Measurements from ENCODE around the gene PKD2. TPM values are rescaled to one million over a fixed set of nuclear protein-coding genes. Genes with fewer than 3 reads are reported as not detected.
A peak's percentile ranks its signal among the peaks of the same experiment; 100 is the strongest.
"Not testable (repeated sequence)": the region's sequence is repeated elsewhere in the genome, so short reads cannot be mapped to it uniquely, and the experiment has no call there.

The PKD2 gene
- polyA plus RNA-seq, 1 donor: 31.2 TPM

- Histone ChIP-seq H3K27ac (ENCODE audit: low read length) (no peak overlapping the region), H3K36me3 (ENCODE audit: control insufficient read depth, insufficient read depth, low read length) (no peaks in the 10 kb centered on the region), H3K27me3 (ENCODE audit: control insufficient read depth, insufficient read depth, low read length) (no peaks in the 10 kb centered on the region), H3K9me3 (ENCODE audit: control insufficient read depth, low read depth, low read length) (peaks cover 6% of the 10 kb centered on the region), H3K4me3 (ENCODE audit: low read length) (no peak overlapping the region), H3K4me1 (ENCODE audit: control insufficient read depth, insufficient read depth, low read length) (no peaks in the 10 kb centered on the region)
- peak in 1 of 2 donors; percentile 26 for DNase-seq
- no CpG with 5 or more reads among the region's 1 CpG for WGBS (ENCODE audit: insufficient coverage, low lambda C conversion rate)
Observed at GRCh38 chr4:87985097-87985886, 22.1 kb upstream of the PKD2 start.

DNA sequence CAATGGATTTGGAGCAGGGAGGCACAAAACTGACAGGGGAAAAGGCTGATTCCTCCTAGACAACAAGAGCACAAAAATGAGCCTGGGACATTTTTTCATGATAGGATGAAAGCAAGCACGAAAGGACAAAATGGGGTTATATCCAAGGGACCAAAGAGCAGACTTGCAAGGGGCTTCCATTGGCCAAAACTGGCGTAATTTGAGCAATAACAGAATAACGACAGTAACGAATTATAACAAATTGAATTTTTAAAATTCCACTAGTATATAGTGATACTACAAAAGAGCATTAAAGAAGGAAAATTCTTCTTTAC lies 21.6 kb upstream of the PKD2 start:
- Histone ChIP-seq H3K27ac (ENCODE audit: low read length) (no peak overlapping the region), H3K4me3 (ENCODE audit: low read length) (no peak overlapping the region), H3K4me1 (ENCODE audit: control insufficient read depth, insufficient read depth, low read length) (no peaks in the 10 kb centered on the region), H3K27me3 (ENCODE audit: control insufficient read depth, insufficient read depth, low read length) (no peaks in the 10 kb centered on the region), H3K9me3 (ENCODE audit: control insufficient read depth, low read depth, low read length) (peaks cover 6% of the 10 kb centered on the region), H3K36me3 (ENCODE audit: control insufficient read depth, insufficient read depth, low read length) (no peaks in the 10 kb centered on the region)
- DNase-seq: no peak
- no CpG with 5 or more reads among the region's 4 CpGs for WGBS (ENCODE audit: insufficient coverage, low lambda C conversion rate)

GRCh38 chr4:87986508-87986907 lies 20.9 kb upstream of the PKD2 start:
- WGBS (ENCODE audit: insufficient coverage, low lambda C conversion rate): no CpG with 5 or more reads among the region's 9 CpGs
- H3K4me3 ChIP-seq (ENCODE audit: low read length): no peak overlapping the region
- no peaks in the 10 kb centered on the region for H3K27me3 ChIP-seq (ENCODE audit: control insufficient read depth, insufficient read depth, low read length)
- H3K27ac ChIP-seq (ENCODE audit: low read length): no peak overlapping the region
- no peak for DNase-seq
- H3K4me1 ChIP-seq (ENCODE audit: control insufficient read depth, insufficient read depth, low read length): no peaks in the 10 kb centered on the region
- no peaks in the 10 kb centered on the region for H3K36me3 ChIP-seq (ENCODE audit: control insufficient read depth, insufficient read depth, low read length)
- peaks cover 6% of the 10 kb centered on the region for H3K9me3 ChIP-seq (ENCODE audit: control insufficient read depth, low read depth, low read length)

- Histone ChIP-seq H3K4me3 (ENCODE audit: low read length) (no peak overlapping the region), H3K9me3 (ENCODE audit: control insufficient read depth, low read depth, low read length) (no peaks in the 10 kb centered on the region), H3K4me1 (ENCODE audit: control insufficient read depth, insufficient read depth, low read length) (no peaks in the 10 kb centered on the region), H3K27me3 (ENCODE audit: control insufficient read depth, insufficient read depth, low read length) (no peaks in the 10 kb centered on the region), H3K36me3 (ENCODE audit: control insufficient read depth, insufficient read depth, low read length) (no peaks in the 10 kb centered on the region), H3K27ac (ENCODE audit: low read length) (no peak overlapping the region)
- DNase-seq: no peak
- no CpG with 5 or more reads among the region's 4 CpGs for WGBS (ENCODE audit: insufficient coverage, low lambda C conversion rate)
Observed at GRCh38 chr4:87989765-87990164, 17.7 kb upstream of the PKD2 start.

DNA sequence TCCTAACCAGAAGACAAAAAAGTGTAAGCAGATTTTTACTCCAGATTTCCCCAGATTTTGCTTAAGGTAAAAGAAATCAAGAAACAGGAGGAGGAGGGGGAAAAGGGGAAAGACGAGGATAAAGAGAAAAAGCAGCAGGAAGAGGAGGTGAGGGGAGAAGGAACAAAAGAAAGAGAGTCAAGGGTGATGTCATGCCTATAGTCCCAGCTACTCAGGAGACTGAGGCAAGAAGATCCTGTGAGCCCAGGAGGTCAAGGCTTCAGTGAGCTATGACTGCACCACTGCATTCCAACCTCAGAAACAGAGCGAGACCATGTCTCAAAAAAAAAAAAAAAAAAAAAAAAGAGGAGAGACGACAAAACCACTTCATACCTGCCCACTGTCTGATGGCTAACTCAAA lies 12.0 kb upstream of the PKD2 start:
- no peaks in the 10 kb centered on the region for H3K9me3 ChIP-seq (ENCODE audit: control insufficient read depth, low read depth, low read length)
- no peak overlapping the region for H3K4me3 ChIP-seq (ENCODE audit: low read length)
- peaks cover 3% of the 10 kb centered on the region for H3K27me3 ChIP-seq (ENCODE audit: control insufficient read depth, insufficient read depth, low read length)
- no peak overlapping the region for H3K27ac ChIP-seq (ENCODE audit: low read length)
- 63% methylated on average over 1 of the region's 3 CpGs for WGBS (ENCODE audit: insufficient coverage, low lambda C conversion rate)
- H3K4me1 ChIP-seq (ENCODE audit: control insufficient read depth, insufficient read depth, low read length): no peaks in the 10 kb centered on the region
- DNase-seq: no peak
- H3K36me3 ChIP-seq (ENCODE audit: control insufficient read depth, insufficient read depth, low read length): no peaks in the 10 kb centered on the region

DNA sequence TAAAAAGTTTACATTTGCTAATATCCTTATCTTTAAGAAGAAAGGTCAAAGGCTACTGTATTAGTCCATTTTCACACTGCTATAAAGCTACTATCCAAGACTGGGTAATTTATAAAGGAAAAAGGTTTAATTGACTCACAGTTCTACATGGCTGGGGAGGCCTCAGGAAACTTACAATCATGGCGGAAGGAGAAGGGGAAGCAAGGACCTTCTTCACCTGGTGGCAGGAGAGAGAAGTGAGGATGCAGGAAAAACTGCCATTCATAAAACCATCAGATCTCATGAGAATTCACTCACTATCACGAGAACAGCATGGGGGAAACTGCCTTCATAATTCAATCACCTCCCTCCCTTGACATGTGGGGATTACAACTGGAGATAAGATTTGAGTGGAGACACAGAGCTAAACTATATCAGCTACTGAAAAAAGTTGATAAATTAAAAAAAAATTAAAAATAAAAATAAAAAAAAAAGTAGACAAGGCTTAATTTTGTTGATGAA lies 8.2 kb upstream of the PKD2 start:
- H3K4me1 ChIP-seq (ENCODE audit: control insufficient read depth, insufficient read depth, low read length); H3K36me3 ChIP-seq (ENCODE audit: control insufficient read depth, insufficient read depth, low read length); H3K4me3 ChIP-seq (ENCODE audit: low read length); H3K27me3 ChIP-seq (ENCODE audit: control insufficient read depth, insufficient read depth, low read length); H3K27ac ChIP-seq (ENCODE audit: low read length); DNase-seq; H3K9me3 ChIP-seq (ENCODE audit: control insufficient read depth, low read depth, low read length): not testable (repeated sequence)
- no CpG with 5 or more reads among the region's 2 CpGs for WGBS (ENCODE audit: insufficient coverage, low lambda C conversion rate)

DNA sequence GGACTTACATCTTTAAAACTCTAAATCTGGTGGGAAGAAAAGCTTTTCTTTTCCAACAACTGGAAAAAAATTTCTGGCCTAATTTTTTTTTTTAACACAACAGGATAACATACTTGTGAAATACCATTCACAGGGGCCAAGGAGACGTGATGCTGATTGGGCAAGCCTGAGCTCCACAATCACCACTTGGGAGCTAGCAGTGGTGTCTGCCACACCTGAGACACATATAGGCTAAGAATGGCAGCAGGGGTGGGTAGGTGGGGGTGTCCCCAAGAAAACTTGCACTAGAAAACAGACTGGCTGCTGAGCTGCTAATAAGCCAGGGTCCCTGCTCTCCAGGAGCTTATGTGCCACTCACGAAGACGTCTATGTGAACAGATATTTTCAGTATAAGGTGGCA lies 5.6 kb upstream of the PKD2 start:
- no peak for DNase-seq
- H3K27me3 ChIP-seq (ENCODE audit: control insufficient read depth, insufficient read depth, low read length): peaks cover 12% of the 10 kb centered on the region
- no CpG with 5 or more reads among the region's 3 CpGs for WGBS (ENCODE audit: insufficient coverage, low lambda C conversion rate)

DNA sequence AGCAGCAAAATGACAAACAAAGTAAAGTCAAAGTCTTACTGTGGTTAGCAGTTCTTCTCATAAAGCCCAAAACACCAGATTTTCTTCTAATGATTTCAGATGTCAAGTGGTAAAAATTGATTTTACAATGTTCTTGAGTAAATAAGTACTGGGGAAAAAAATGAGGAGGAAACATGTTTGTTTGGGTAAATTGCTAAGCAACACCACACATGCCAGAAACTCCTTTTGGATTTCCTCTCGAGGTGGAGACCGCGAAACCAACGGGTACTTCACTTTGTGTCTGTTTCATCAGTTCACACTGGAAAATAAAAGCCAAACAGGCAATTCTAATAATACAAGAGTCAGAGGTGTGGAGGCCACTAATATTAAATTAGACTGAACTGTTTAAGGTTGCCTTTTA lies 4.6 kb upstream of the PKD2 start:
- DNase-seq: no peak
- H3K4me1 ChIP-seq (ENCODE audit: control insufficient read depth, insufficient read depth, low read length): peaks cover 5% of the 10 kb centered on the region
- no peak overlapping the region for H3K27ac ChIP-seq (ENCODE audit: low read length)
- WGBS (ENCODE audit: insufficient coverage, low lambda C conversion rate): 40% methylated on average over 1 of the region's 4 CpGs
- H3K36me3 ChIP-seq (ENCODE audit: control insufficient read depth, insufficient read depth, low read length): no peaks in the 10 kb centered on the region
- H3K4me3 ChIP-seq (ENCODE audit: low read length): no peak overlapping the region
- peaks cover 10% of the 10 kb centered on the region for H3K27me3 ChIP-seq (ENCODE audit: control insufficient read depth, insufficient read depth, low read length)
- no peaks in the 10 kb centered on the region for H3K9me3 ChIP-seq (ENCODE audit: control insufficient read depth, low read depth, low read length)

More for the DNA sequence above, 5.6 kb upstream of the PKD2 start:
- Histone ChIP-seq H3K27ac (ENCODE audit: low read length) (no peak overlapping the region), H3K36me3 (ENCODE audit: control insufficient read depth, insufficient read depth, low read length) (no peaks in the 10 kb centered on the region), H3K4me1 (ENCODE audit: control insufficient read depth, insufficient read depth, low read length) (peaks cover 1% of the 10 kb centered on the region), H3K9me3 (ENCODE audit: control insufficient read depth, low read depth, low read length) (no peaks in the 10 kb centered on the region), H3K4me3 (ENCODE audit: low read length) (no peak overlapping the region)

DNA sequence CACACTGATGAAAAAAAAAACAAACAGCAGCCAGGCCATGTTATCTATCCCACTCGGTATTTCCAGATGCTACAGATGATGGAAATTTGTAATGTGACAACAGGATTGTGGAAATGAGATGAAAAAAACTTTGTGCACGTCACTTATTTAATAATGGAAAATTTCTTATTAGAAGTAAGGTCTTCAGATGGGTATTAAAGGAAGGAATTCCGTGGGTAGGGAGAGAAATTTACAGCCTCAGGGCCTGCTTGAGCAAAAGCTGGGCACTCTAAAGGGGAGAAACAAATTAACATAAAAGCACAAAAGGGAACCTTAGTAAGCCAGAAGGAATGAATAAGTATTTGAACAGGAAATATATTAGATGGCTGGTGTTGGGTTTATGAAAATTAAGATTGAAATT lies 4.2 kb upstream of the PKD2 start:
- DNase-seq: no peak
- WGBS (ENCODE audit: insufficient coverage, low lambda C conversion rate): 60% methylated on average over 1 of the region's 3 CpGs
- H3K4me1 ChIP-seq (ENCODE audit: control insufficient read depth, insufficient read depth, low read length): peaks cover 5% of the 10 kb centered on the region
- H3K36me3 ChIP-seq (ENCODE audit: control insufficient read depth, insufficient read depth, low read length): no peaks in the 10 kb centered on the region
- no peak overlapping the region for H3K4me3 ChIP-seq (ENCODE audit: low read length)
- no peaks in the 10 kb centered on the region for H3K9me3 ChIP-seq (ENCODE audit: control insufficient read depth, low read depth, low read length)
- no peak overlapping the region for H3K27ac ChIP-seq (ENCODE audit: low read length)
- H3K27me3 ChIP-seq (ENCODE audit: control insufficient read depth, insufficient read depth, low read length): peaks cover 10% of the 10 kb centered on the region

- H3K4me3 ChIP-seq (ENCODE audit: low read length): no peak overlapping the region
- no peak overlapping the region for H3K27ac ChIP-seq (ENCODE audit: low read length)
- peaks cover 10% of the 10 kb centered on the region for H3K4me1 ChIP-seq (ENCODE audit: control insufficient read depth, insufficient read depth, low read length)
- no peaks in the 10 kb centered on the region for H3K36me3 ChIP-seq (ENCODE audit: control insufficient read depth, insufficient read depth, low read length)
- WGBS (ENCODE audit: insufficient coverage, low lambda C conversion rate): no CpG with 5 or more reads among the region's 2 CpGs
- peaks cover 10% of the 10 kb centered on the region for H3K27me3 ChIP-seq (ENCODE audit: control insufficient read depth, insufficient read depth, low read length)
- H3K9me3 ChIP-seq (ENCODE audit: control insufficient read depth, low read depth, low read length): no peaks in the 10 kb centered on the region
- no peak for DNase-seq
Observed at GRCh38 chr4:88005076-88005475, 2.4 kb upstream of the PKD2 start.

DNA sequence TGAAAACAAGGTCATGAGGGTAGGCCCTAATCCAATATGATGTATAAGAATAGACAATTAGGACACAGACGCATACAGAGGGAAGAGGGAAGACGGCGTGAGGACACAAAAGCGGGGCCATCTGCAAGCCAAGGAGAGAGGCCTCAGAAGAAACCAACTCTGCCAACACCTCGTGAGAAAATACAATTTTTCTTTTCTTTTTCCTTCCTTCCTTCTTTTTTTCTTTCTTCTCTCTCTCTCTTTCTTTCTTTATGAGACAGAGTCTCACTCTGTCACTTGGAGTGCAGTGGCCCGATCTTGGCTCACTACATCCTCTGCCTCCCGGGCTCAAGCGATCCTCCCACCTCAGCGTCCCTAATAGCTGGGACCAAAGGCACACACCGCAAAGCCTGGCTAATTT lies 1.5 kb upstream of the PKD2 start:
- Histone ChIP-seq H3K4me1 (ENCODE audit: control insufficient read depth, insufficient read depth, low read length) (peaks cover 10% of the 10 kb centered on the region), H3K36me3 (ENCODE audit: control insufficient read depth, insufficient read depth, low read length) (no peaks in the 10 kb centered on the region), H3K27ac (ENCODE audit: low read length) (no peak overlapping the region), H3K27me3 (ENCODE audit: control insufficient read depth, insufficient read depth, low read length) (peaks cover 10% of the 10 kb centered on the region), H3K4me3 (ENCODE audit: low read length) (no peak overlapping the region), H3K9me3 (ENCODE audit: control insufficient read depth, low read depth, low read length) (no peaks in the 10 kb centered on the region)
- 100% methylated on average over 1 of the region's 10 CpGs for WGBS (ENCODE audit: insufficient coverage, low lambda C conversion rate)
- no peak for DNase-seq
